ENCODE measurements around the gene DHDDS.
"Not testable (repeated sequence)": the region's sequence is repeated elsewhere in the genome, so short reads cannot be mapped to it uniquely, and the experiment has no call there.

DHDDS gene

DNA sequence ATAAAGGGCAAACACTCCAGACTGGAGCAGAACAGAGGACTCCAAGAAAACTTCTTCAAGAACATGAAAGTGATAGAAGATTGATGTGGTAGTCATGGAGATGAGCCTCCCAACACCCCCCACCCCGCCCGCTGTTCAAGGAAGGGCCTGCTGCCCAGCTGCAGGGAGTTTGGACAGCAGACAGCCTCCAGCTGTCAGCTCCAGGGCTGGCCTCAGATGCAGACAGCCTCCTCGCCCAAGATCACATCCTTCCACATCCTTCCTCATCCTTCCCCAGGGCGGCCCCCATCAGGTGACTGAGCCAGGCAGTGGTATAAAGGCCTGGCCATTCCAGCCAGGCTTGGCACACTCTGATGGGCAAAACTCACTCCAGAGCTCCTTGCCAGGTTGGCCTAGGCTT is 64.7 kb downstream of the DHDDS start:
- H3K4me3 ChIP-seq (ENCODE audit: low read depth, low read length): no peak overlapping the region
- DNase-seq (ENCODE audit: low read depth, low spot score): no peak
- no peak for TF ChIP-seq CTCF (IDR thresholded peaks at IDR 0.05; ENCODE audit: low read depth, low read length)
- in situ Hi-C loops (cut with HindIII; ENCODE audit: low sequenced_read_pairs): no loop called here

DNA sequence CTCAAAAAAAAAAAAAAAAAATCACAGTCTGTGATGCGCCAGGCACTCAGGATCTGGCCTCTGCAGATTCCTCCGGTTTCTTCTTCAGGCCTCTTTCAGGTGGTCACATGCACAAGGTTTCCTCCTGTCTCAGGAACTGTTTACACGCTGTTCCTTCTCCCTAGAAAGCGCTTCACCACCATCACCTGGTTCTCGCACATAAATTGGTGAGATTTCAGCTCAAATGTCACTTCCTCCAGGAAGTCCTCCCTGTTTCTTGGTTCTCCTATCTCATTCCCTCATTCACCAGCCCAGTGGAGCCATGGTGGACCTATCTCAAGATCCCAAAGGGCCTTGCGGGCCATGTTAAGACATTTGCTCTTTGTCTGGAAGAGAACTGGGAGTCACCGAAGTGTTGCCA is 66.8 kb downstream of the DHDDS start:
- H3K4me3 ChIP-seq (ENCODE audit: low read depth, low read length): no peak overlapping the region
- no peak for TF ChIP-seq CTCF (IDR thresholded peaks at IDR 0.05; ENCODE audit: low read depth, low read length)
- no peak for DNase-seq (ENCODE audit: low read depth, low spot score)
- in situ Hi-C loops (cut with HindIII; ENCODE audit: low sequenced_read_pairs): no loop called here

GRCh38 chr1:26500488-26501175 is 68.5 kb downstream of the DHDDS start:
- peak; percentile 81 for DNase-seq (ENCODE audit: low read depth, low spot score)
- H3K4me3 ChIP-seq (ENCODE audit: low read depth, low read length): peak overlapping the region; percentile 71
- in situ Hi-C loops (cut with HindIII; ENCODE audit: low sequenced_read_pairs): no loop called here
- no peak for TF ChIP-seq CTCF (IDR thresholded peaks at IDR 0.05; ENCODE audit: low read depth, low read length)

DNA sequence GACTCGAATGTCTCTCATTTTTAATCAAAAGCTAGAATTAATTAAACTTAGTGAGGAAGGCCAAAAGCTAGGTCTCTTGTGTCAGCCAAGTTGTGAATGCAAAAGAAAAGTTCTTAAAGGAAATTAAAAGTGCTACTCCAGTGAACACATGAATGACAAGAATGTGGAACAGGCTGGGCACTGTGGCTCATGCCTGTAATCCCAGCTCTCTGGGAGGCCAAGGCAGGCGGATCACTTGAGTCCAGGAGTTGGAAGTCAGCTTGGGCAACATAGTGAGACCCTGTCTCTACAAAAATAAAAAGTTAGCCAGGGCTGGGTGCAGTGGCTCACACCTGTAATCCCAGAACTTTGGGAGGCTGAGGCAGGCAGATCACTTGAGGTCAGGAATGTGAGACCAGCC is 78.6 kb downstream of the DHDDS start:
- in situ Hi-C loops (cut with HindIII; ENCODE audit: low sequenced_read_pairs); H3K4me3 ChIP-seq (ENCODE audit: low read depth, low read length); DNase-seq (ENCODE audit: low read depth, low spot score): not testable (repeated sequence)

DNA sequence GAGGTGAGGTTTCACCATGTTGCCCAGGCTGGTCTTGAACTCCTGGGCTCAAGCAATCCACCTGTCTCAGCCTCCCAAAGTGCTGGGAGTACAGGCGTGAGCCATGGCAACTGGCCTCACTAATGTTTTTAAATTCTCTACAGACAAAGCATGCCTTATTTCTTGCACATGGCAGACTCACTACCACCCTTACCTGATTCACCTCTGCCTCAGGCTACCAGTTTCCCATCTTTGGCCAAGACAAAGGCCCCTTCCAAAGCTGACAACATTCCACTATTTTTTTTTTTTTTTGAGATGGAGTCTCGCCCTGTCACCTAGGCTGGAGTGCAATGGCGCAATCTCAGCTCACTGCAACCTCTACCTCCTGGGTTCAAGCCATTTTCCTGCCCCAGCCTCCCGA is 83.7 kb downstream of the DHDDS start:
- H3K4me3 ChIP-seq (ENCODE audit: low read depth, low read length); in situ Hi-C loops (cut with HindIII; ENCODE audit: low sequenced_read_pairs); DNase-seq (ENCODE audit: low read depth, low spot score): not testable (repeated sequence)

DNA sequence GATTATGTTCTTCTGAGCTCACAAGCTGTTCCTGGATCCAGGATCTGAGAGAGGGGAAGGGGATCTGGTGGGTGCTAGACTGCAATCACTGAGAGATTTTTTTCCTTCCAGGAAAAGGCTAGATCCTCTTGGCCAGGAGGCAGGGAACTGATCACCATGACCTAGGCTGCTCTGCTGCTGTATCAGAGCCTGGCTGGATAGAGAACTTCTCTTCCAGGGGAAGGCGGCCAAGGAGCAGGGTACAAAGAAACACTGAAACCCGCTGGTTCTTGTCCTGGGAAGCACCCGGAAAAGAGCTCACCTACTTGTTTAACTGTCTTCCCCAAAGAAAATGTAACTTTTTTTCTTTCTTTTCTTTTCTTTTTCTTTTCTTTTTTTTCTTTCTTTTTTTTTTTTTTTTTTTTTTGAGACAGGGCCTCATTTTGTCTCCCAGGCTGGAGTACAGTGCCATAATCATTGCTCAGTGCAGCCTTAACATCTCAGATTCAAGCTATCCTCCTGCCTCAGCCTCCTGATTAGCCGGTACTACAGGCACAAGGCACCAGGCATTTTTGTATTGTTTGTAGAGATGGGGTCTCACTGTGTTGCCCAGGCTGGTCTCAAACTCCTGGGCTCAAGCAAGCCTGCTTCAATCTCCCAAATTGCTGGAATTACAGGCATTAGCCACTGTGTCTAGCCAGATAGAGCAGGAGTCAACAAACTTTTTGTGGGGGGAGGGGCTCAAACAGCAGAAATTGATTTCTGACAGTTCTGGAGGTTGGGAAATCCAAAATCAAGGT is 85.1 kb downstream of the DHDDS start:
- in situ Hi-C loops (cut with HindIII; ENCODE audit: low sequenced_read_pairs): no loop called here
- DNase-seq (ENCODE audit: low read depth, low spot score): no peak
- H3K4me3 ChIP-seq (ENCODE audit: low read depth, low read length): no peak overlapping the region
- TF ChIP-seq CTCF (IDR thresholded peaks at IDR 0.05; ENCODE audit: low read depth, low read length): no peak

- H3K4me3 ChIP-seq (ENCODE audit: low read depth, low read length): no peak overlapping the region
- DNase-seq (ENCODE audit: low read depth, low spot score): no peak
- in situ Hi-C loops (cut with HindIII; ENCODE audit: low sequenced_read_pairs): no loop called here
- no peak for TF ChIP-seq CTCF (IDR thresholded peaks at IDR 0.05; ENCODE audit: low read depth, low read length)
Measured at GRCh38 chr1:26517766-26518049, 85.6 kb downstream of the DHDDS start.

Data from astrocyte of the spinal cord (primary cell).